ENCODE results near the gene RTL1. TPM values are rescaled to one million over a fixed set of nuclear protein-coding genes. Genes with fewer than 3 reads are reported as not detected.

RTL1 gene
- total and polyA plus RNA-seq, 2 donors (not counting 3 experiments of a cell fraction or from before 2014, with no cell fraction given) = not detected

DNA sequence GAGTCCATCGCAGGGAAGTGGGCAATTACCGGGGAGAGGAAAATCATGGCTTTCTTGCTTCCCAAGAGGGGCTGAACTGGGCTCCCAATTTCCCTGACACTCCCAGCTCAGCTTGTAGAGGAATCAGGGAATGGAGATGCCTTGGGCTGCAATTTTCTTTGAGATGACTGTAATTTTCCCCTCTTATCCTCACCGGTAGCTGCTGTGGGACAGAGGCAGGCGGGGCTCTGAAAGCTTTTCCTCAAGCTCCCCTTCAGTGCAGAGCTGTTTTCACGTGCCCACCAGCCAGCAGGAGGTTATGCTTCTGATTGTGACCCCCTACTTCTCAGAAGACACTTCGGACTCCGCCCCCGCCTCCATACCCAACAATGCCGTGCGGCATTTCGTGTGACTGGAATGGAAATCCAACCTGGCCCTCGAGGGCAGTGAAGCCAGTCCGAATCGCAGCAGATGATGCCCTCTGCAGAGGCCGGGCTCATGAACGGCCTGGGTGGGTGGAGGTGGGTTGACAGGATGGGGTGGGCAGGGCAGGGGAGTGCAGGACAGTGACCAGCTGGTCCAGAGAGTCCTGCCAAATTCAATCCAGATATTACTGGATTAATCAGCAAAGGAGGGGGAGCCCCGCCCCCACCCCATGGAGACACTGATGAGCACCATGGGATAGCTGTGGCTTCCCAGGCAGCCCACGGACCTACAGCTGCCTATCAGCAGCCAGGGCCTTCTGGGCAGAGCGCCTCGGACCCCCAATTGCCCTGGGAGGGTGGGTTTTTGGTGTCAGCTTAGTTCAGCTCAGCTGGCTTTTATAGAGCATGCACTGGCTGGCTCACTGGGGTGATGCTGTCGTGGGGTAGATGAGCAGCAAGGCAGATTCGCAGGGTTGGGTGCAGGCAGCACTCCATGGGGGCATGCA, 37.6 kb downstream of the RTL1 start:
- Histone ChIP-seq H4K20me1 (replicated peaks; ENCODE audit: control insufficient read depth, extremely low read depth, insufficient read depth, low read length) (no peaks in the 10 kb centered on the region), H3K79me2 (ENCODE audit: control insufficient read depth, insufficient read depth, low read length) (no peaks in the 10 kb centered on the region), H3K27ac (ENCODE audit: insufficient read depth, low read depth, low read length) (no peak overlapping the region), H3K9me3 (replicated peaks; ENCODE audit: control insufficient read depth, insufficient read depth, low read length) (no peaks in the 10 kb centered on the region), H3K4me3 (replicated peaks in 1 of 3; ENCODE audit: insufficient read depth in 1 of 3, low read depth in 1 of 3, low read length in 3 of 3) (no peak overlapping the region), H3K4me1 (ENCODE audit: control insufficient read depth, extremely low read depth, insufficient read depth, low read length) (no peaks in the 10 kb centered on the region), H3K27me3 (ENCODE audit: control insufficient read depth in 2 of 2, insufficient read depth in 2 of 2, low read length in 2 of 2) (no peaks in the 10 kb centered on the region), H2AFZ (ENCODE audit: low read depth, low read length) (no peak overlapping the region), H3K9me1 (replicated peaks; ENCODE audit: control insufficient read depth, extremely low read depth, insufficient read depth, low read length) (no peaks in the 10 kb centered on the region), H3K9ac (replicated peaks; ENCODE audit: extremely low read depth, insufficient read depth, low read length) (no peak overlapping the region), H3K4me2 (ENCODE audit: insufficient read depth, low read length) (no peak overlapping the region), H3K36me3 (ENCODE audit: control insufficient read depth in 2 of 2, extremely low read depth in 1 of 2, insufficient read depth in 2 of 2, low read length in 2 of 2) (peaks cover 0 to 14% of the 10 kb centered on the region in 2 experiments)
- ChIA-PET CTCF (no interaction called here), POLR2A (no interaction called here)
- intact Hi-C loops (cut with micrococcal nuclease) (no loop called here), dilution Hi-C loops (cut with MboI; ENCODE audit: extremely low pct_ligation_motif_present, low sequenced_read_pairs) (no loop called here)
- BruUV-seq (replicated peaks) = no TSS peak
- DNase-seq (ENCODE audit: low read depth, low spot score) = no peak
- FAIRE-seq = no peak
- TF ChIP-seq JUN (IDR thresholded peaks at IDR 0.05; ENCODE audit: borderline replicate concordance, insufficient read depth, insufficient read length, low read depth) (no peak), POLR2AphosphoS5 (IDR thresholded peaks at IDR 0.05; ENCODE audit: insufficient read depth, low read depth, low read length) (no peak), MYC (IDR thresholded peaks at IDR 0.05; ENCODE audit: low read depth, low read length) (no peak), POLR2A (IDR thresholded peaks at IDR 0.05; ENCODE audit: low read depth, low read length) (no peak), GATA2 (IDR thresholded peaks at IDR 0.05; ENCODE audit: insufficient read depth, insufficient read length, low read depth, low read length) (no peak)

DNA sequence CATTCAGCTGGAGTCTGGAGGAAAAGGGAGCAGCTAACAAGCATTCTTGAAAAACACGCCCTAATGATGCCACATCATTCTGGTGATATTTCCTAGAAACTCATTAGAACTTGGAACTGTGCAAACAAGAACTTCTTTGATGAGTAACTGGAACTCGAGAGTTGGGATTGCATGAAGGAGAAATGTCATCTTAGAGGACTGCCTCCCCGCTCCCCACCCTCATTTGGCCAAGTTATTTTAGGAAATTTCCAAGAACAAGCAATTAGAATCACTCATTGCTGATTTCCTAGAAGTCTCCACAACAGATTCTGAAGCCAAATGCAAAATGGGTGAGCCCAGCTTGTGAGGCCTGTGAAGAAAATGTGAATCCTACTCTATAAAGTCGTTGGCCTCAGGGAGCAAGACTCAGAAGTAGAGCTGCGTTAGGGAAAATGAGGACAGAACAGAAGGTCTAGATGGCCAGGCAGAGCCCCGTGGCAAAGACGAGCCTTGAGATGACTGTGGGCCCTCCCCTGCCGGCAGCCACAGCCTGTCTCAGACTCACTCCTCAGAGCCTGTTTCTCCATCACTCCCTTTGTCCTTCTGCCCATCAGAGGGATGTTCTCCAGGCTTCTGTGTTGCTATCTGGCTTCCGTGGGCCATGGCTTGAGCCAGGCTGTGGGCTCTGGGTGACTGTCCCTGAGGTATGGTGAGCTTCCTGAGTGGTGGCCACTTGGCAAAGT, 38.4 kb downstream of the RTL1 start:
- H3K4me1 ChIP-seq (ENCODE audit: control insufficient read depth, extremely low read depth, insufficient read depth, low read length) = no peaks in the 10 kb centered on the region
- no peaks in the 10 kb centered on the region for H3K9me1 ChIP-seq (replicated peaks; ENCODE audit: control insufficient read depth, extremely low read depth, insufficient read depth, low read length)
- ChIA-PET CTCF (interaction anchor here (2.9 kb wide), 1 partner anchor 14 kb away, joined by 9 read pairs; no protein-coding TSS in a partner anchor), POLR2A (no interaction called here)
- dilution Hi-C loops (cut with MboI; ENCODE audit: extremely low pct_ligation_motif_present, low sequenced_read_pairs) (no loop called here), intact Hi-C loops (cut with micrococcal nuclease) (no loop called here)
- TF ChIP-seq GATA2 (IDR thresholded peaks at IDR 0.05; ENCODE audit: insufficient read depth, insufficient read length, low read depth, low read length) = no peak
- no peak for TF ChIP-seq FOS (IDR thresholded peaks at IDR 0.05; ENCODE audit: borderline replicate concordance, insufficient read depth, low read length)
- no peak for TF ChIP-seq MYC (IDR thresholded peaks at IDR 0.05; ENCODE audit: low read depth, low read length)
- TF ChIP-seq POLR2A (IDR thresholded peaks at IDR 0.05; ENCODE audit: low read depth, low read length) = no peak
- TF ChIP-seq POLR2AphosphoS5 (IDR thresholded peaks at IDR 0.05; ENCODE audit: insufficient read depth, low read depth, low read length) = no peak
- TF ChIP-seq JUN (IDR thresholded peaks at IDR 0.05; ENCODE audit: borderline replicate concordance, insufficient read depth, insufficient read length, low read depth) = no peak
- TF ChIP-seq, protein P1, sequence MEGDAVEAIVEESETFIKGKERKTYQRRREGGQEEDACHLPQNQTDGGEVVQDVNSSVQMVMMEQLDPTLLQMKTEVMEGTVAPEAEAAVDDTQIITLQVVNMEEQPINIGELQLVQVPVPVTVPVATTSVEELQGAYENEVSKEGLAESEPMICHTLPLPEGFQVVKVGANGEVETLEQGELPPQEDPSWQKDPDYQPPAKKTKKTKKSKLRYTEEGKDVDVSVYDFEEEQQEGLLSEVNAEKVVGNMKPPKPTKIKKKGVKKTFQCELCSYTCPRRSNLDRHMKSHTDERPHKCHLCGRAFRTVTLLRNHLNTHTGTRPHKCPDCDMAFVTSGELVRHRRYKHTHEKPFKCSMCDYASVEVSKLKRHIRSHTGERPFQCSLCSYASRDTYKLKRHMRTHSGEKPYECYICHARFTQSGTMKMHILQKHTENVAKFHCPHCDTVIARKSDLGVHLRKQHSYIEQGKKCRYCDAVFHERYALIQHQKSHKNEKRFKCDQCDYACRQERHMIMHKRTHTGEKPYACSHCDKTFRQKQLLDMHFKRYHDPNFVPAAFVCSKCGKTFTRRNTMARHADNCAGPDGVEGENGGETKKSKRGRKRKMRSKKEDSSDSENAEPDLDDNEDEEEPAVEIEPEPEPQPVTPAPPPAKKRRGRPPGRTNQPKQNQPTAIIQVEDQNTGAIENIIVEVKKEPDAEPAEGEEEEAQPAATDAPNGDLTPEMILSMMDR (IDR thresholded peaks at IDR 0.05; ENCODE audit: extremely low read depth in 1 of 2, insufficient read depth in 1 of 2, low read depth in 1 of 2, low read length in 2 of 2) = no peak
- TF ChIP-seq EZH2 (IDR thresholded peaks at IDR 0.05; ENCODE audit: borderline replicate concordance, low read depth, low read length, severe bottlenecking) = no peak
- TF ChIP-seq, protein P2, sequence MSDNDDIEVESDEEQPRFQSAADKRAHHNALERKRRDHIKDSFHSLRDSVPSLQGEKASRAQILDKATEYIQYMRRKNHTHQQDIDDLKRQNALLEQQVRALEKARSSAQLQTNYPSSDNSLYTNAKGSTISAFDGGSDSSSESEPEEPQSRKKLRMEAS (IDR thresholded peaks at IDR 0.05; ENCODE audit: insufficient read depth, insufficient read length) = no peak
- DNase-seq (ENCODE audit: low read depth, low spot score) (no peak), FAIRE-seq (no peak)
- H2AFZ ChIP-seq (ENCODE audit: low read depth, low read length) = no peak overlapping the region
- H3K79me2 ChIP-seq (ENCODE audit: control insufficient read depth, insufficient read depth, low read length) = no peaks in the 10 kb centered on the region
- H3K9me3 ChIP-seq (replicated peaks; ENCODE audit: control insufficient read depth, insufficient read depth, low read length) = no peaks in the 10 kb centered on the region
- no peak overlapping the region for H3K4me2 ChIP-seq (ENCODE audit: insufficient read depth, low read length)
- no peak overlapping the region for H3K4me3 ChIP-seq (replicated peaks in 1 of 3; ENCODE audit: insufficient read depth in 1 of 3, low read depth in 1 of 3, low read length in 3 of 3)
- H3K27me3 ChIP-seq (ENCODE audit: control insufficient read depth in 2 of 2, insufficient read depth in 2 of 2, low read length in 2 of 2) = no peaks in the 10 kb centered on the region
- H3K27ac ChIP-seq (ENCODE audit: insufficient read depth, low read depth, low read length) = no peak overlapping the region
- no TSS peak for BruUV-seq (replicated peaks)
- H3K9ac ChIP-seq (replicated peaks; ENCODE audit: extremely low read depth, insufficient read depth, low read length) = no peak overlapping the region
- H4K20me1 ChIP-seq (replicated peaks; ENCODE audit: control insufficient read depth, extremely low read depth, insufficient read depth, low read length) = no peaks in the 10 kb centered on the region
- peaks cover 0 to 17% of the 10 kb centered on the region in 2 experiments for H3K36me3 ChIP-seq (ENCODE audit: control insufficient read depth in 2 of 2, extremely low read depth in 1 of 2, insufficient read depth in 2 of 2, low read length in 2 of 2)

Measured in endothelial cell of umbilical vein (primary cell).